ENCODE measurements around the gene PHOX2B.
"Not testable (repeated sequence)": the region's sequence is repeated elsewhere in the genome, so short reads cannot be mapped to it uniquely, and the experiment has no call there.

Gene PHOX2B

DNA sequence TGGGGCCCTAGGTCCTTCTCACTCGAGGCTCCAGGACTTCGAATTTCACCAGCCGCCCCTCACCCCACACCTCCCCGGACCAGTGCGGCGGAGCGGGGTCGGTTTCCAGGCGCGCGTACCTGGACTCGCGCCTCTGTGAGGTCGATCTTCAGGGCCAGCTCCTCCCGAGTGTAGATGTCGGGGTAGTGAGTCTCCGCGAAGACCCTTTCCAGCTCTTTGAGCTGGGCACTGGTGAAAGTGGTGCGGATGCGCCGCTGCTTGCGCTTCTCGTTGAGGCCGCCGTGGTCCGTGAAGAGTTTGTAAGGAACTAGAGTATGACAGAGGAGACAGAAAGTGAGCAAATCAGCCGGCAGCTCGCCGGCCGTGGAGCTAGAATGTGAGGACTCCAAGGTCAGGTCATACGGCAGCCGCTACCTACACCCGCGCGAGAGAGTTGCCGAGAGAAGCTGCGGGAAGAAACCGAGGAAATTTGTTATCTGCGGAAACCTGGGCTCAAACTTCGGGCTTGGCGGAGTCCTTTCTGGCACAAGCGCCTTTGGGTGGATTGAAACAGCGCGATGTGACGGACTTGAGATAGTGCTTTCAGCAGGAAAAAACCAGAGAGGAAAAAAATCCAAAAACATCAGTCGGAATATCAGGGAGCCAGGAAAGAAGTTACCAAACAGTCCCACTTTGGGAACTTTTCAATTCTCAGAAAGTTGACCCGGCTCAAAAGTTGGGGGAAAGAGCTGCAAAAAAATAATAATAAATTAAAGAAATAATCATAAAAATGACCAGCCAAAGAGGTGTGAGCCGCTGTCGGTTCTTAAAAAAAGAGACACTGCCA lies 1.1 kb downstream of the PHOX2B start:
- DNase-seq, result no peak

DNA sequence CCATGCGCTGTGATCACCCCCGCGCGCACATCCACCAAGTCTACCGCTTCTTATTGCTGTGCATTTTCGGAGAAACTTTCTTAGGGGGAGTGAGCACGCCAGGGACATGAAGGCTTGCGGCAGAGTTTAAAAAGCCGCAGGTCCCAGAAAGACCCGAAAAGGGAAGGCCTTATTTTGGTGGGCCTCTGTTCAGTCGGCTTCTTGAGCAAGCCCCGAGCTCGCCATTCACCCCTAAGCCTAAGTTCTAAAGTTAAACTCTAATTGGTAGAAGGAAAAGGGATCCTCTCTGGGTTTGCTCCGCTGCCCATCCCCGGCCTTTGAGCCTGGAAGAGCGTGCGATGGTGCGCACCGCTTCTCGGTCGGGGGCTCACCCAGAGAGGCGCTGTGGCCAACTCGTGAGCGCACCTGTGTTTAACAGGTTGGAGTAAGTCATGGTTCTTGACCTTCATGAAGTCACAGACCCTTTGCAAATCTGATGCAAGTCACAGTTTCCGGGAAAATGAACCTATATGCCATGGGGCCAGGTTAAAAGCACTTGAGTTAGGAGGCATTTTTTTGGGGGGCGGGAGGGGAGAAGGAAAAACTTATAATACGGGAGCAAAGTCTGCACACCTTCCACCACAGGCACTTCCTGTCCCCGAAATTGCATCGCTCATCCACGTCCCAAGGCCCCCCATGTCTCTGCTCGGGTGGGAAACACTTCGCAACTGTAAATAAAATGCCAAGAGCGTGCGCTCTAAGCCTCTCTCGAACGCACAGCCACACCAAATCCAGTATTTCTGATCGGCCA lies 1.9 kb downstream of the PHOX2B start:
- DNase-seq, result no peak

DNA sequence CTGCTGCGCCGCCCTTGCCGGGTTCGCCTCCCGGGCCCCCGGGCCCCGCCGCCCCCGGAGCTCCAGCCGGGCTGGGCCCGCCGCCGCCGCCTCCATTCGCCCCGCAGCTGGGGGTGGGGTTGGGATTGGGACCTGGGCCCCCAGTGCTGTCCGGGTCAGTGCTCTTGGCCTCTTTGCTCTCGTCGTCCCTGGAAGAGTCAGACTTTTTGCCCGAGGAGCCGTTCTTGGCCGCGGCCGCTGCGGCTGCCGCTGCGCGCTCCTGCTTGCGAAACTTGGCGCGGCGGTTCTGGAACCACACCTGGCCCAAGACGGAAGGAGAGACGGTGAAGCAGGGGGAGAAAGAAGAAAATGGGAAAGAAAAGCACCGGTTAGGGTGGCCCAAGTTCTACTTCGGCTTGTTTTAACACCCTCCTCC lies 2.5 kb downstream of the PHOX2B start:
- no peak for DNase-seq

DNA sequence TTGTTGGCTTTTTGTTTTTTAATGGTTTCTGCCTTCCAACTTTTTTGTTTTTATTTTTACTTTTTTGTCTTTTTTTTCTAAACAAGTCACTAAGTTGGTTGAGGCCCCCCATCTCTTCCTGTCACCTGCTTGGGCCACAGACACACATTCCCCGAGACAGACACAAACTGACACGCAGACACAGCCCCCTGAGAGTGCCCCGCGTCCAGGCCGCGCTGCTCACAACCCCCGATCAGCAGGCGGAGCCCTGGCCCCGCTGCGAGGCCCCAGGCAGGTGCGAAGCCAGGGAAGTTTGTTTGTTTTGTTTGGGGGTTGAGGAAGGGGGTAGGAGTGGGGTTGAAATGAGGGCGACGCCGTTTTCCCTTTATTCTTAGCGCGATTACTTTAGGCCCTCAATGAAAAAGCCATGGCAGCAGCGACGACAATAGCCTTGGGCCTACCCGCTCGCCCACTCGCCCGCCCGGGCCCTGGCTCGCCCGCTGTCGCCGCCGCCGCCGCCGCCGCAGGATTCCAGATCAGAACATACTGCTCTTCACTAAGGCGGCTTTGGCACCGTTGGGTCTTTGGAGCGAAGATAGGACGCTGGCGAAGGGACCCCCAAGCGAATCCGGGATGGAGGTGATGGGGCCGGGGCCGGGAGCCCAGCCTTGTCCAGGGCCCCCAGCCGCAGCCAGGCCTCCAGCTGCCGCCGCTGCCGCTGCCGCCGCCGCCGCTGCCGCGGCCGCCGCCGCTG lies 3.1 kb downstream of the PHOX2B start:
- DNase-seq, result no peak

DNA sequence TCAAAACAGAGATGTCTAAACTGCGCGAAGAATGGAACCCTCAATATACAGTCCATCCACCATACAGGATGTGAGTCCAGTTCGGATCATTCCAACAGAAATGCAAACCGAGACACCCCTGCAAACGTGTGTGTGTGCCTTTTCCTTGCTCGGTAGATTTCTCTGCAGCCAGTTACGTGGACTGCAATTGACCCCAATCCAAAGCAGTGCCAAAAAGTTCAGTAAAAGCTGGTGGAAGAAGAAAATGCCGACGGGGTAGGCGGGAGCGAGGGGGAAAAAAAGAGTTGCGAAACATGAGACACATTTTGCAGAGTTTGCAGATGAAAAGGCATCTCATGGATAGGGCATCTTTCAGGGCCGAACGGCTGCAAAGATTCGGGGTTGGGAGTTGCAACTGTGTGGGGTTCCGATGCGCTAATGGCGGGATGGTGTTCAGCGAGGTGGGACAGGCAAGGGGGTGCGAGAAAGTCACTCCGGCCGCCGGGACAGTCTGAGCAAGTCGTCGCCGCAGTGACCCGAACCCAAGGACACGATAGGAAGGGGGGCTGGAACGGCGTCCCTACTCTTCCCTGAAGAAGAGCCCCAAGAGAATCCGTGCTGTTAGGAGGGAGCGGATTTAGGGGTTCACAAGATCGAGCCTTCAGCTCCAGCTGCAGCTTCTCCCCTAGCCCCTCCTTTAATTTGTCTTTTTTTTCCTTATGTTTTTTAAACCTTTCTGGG lies 3.8 kb downstream of the PHOX2B start:
- no peak for DNase-seq

DNA sequence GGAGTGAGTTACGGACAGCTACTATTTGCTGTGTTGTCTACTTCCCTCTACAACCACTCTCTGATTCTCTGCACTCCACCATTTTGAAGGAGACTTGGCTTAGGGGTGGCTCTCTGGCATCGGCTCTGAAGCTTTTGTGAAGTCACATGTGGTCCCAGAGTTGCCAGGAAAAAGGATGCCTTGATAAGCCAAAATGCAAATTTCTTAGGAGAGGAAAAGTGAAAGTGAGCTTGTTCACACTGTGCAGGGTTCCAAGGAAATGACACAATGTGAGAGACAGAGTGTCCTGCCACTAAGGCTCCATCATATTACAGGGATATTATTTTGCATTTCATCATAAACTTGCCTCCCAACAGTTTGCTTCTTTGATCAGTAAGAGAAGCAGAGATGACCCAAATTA lies 7.2 kb downstream of the PHOX2B start:
- no peak for DNase-seq

DNA sequence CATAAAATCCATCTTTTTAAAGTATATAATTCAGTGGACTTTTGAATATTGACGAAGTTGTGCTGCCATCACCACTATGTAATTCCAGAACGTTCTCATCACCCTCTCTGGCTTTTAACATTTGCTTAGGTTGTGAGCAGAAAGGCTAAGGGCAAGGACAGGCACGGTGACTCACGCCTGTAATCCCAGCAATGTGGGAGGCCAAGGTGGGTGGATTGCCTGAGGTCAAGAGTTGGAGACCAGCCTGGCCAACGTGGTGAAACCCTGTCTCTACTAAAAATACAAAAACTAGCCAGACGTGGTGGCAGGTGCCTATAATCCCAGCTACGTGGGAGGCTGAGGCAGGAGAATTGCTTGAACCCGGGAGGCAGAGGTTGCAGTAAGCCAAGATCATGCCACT lies 11.0 kb downstream of the PHOX2B start:
- not testable (repeated sequence) for DNase-seq

DNA sequence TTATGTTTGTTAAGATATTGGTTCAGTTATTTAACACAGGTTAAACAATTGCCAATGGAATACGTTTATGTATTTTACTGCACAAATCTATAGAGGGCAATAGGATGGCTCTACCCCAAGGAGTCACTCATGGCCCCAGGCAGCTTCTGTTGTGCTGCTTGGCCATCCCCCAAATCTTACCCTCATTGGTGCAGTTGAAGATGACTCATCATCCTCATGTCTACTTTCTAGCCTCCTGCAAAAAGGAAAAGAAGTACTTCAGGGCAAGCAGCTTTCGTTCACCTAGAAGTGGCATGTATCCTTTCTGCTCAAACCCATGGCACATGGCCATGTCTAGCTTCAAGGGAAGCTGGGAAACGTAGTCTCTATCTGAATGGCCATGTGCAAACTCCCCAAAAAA lies 14.2 kb downstream of the PHOX2B start:
- no peak for DNase-seq

DNA sequence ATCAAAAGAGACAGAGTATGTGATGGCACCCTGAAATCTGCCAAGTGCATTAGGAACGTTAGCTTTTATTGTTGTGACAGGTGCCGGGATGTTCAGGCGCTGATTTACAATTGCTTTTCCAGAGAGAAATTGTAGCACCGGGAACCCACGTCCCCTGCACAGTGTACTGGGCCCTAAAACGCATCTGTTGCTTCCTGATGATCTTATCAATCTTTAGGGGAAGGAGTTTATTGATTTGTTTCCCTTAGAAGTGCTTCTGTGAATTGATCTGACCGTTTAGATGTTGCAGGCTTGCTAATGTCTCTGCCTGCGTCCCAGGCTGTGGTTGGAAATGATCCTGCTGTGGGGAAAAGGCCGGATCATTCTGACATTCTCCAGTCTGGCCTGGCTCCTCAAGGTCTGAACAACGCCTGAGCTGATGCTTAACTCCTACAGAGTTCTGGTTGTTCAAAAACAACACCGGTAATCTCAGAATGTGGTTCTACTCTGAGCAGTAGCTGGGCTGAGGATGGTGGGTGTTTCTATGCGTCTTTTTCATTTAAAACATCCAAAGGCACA lies 16.9 kb downstream of the PHOX2B start:
- no peak for DNase-seq

DNA sequence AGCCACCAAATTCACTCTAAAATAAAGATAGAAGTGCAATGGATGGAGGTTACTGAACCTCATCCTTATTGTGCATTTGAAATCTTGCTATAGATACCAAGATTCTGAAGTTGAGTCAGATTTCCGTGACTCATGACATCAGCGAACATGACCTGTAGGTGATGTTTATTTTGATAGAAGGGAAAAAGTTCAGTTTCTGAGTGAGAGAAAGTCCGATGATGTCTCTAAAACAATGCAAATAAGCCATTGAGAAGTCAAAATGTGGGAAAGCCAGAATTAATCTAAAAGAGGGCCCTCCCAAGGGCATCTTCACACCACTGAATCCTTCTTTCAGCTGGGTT lies 20.0 kb downstream of the PHOX2B start:
- no peak for DNase-seq

DNA sequence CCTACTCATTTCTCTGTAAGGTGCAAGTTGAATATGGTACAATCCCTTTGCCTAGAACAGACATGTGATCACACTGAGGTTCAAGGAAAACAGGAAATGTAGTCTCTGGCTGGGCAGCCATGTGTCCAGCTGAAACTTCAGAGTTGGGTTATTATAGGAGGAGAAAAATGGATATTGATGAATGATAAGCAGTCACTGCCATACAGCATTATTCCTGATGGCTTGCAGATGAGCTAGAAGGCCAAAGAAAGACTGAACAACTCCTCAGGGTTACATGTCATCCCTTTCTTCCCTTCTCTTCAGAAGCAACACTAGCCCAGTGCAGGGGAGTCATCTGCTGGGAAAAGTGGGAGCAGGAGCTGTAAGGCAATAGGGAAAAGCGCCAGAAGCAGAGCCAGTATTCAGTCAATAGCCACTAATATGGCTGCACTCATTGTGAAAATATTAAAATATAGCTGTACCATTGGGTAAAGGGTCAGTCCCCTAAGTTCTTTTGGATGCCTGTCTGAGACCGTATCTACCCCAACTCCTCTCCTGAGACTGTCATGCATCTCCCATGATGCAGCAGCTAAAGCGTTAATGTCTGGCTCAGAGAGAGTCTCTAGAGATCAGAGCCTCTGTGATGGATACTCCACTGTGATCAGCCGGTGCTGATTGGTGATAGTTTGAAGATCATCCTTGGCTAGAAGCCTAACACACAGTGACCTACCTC lies 20.5 kb downstream of the PHOX2B start:
- no peak for DNase-seq

DNA sequence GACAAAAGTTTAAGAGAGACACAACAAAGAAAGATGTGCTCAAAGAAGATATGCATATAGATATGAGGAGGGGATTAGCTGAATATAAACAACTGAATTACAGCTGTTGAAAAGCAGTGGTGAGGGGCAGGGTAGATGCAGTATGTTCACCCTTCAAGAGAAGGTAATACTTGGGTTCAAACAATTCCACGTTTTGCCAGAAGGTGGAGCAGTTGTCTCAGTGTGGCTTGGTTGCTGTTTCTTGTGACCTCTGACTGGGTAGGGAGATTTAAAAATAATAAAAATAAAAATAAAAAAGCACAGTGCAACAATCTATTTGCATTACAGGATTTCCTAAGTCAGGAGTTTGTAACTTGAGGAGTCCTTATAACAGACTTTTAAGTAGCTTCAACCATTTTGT lies 23.3 kb downstream of the PHOX2B start:
- no peak for DNase-seq

DNA sequence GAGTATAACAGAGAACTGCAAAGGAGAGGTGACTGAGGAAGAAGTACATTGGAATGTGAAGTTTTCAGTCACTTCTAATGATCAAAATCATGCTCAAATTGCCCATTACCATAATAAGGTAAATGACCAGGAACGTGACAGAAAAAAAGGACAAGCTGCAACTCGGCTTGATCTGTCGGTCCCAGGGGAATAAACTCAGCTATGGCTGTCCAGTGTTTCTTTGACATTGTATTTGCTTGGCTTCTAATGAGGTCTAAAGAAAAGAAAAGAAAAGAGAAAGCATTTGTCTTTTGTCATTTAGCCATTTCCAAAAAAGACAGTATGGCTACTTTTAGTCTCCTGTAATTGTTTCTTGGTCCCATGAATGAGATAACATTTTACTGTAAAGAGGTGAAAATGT lies 25.2 kb downstream of the PHOX2B start:
- no peak for DNase-seq

DNA sequence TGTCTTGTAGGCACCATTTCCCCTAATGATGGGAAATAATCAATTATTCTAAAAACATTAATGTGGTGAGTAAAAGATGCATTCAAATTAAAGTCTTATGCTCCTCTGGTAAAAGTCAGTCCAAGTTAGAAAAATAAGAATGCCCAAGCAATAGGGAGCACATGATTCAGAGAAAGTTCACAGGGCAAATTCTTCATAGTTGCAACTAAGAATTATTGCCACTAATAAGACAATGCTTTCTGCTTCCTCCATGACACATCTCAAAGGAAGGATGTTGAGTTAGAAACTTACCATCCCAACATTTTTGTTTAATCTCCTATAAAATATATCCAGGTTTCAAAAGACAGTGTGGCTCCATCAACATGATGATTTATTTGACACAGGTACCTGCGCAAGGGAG lies 26.3 kb downstream of the PHOX2B start:
- DNase-seq, result no peak

DNA sequence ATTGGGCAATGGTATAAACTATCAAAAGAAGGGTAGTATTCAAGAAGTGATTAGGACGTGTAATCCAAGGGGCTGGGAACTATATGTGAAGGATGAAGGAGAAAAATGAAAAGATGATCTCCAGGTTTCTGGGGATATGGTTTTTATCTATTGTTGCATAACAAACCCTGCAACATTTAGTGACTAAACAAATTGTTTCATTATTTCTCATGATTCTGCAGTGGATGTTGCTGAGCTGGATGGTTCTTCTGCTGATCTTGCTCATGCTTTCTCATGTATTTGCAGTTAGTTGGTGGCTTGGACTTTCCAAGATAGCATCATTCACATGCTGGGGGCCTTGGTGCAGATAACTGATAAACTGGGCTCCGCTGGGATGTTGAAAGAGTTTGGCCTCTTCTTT lies 29.1 kb downstream of the PHOX2B start:
- no peak for DNase-seq

DNA sequence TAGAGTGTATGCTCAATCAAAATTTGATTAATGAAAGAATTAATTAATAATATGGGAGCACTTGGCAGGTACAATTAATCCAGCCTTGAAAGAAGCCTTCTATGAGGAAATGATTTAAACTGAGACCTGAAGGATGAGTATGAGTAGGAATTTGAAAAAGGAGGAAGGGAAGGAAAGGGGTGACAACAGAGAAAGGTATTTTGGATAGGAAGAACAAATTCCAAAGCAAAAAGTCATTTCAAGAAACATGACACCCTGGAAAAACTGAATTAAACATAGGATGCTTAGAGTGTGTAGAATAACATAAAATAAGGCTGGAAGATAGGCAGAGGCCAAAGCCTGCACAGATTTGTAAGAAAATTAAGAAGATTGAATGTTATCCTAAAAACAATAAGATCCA lies 29.6 kb downstream of the PHOX2B start:
- DNase-seq, result no peak

DNA sequence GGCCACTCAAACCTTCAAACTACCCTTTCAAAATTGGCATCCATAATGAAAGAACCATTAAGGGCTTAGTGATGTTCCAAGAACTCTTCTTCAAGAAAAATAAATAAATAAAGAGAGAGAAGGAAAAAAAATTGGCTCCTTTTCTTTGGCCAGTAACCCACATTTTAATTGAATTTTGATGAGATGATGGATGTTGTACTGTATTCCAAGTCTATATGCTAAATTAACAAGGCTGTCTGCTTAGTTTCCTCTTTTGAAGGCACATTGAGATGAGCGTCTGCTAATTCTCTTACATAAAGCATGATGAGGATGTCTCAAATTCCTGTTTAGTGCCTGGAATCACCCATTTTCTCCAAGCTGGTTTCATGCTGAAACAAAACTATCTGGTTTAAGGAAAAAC lies 33.4 kb downstream of the PHOX2B start:
- no peak for DNase-seq

DNA sequence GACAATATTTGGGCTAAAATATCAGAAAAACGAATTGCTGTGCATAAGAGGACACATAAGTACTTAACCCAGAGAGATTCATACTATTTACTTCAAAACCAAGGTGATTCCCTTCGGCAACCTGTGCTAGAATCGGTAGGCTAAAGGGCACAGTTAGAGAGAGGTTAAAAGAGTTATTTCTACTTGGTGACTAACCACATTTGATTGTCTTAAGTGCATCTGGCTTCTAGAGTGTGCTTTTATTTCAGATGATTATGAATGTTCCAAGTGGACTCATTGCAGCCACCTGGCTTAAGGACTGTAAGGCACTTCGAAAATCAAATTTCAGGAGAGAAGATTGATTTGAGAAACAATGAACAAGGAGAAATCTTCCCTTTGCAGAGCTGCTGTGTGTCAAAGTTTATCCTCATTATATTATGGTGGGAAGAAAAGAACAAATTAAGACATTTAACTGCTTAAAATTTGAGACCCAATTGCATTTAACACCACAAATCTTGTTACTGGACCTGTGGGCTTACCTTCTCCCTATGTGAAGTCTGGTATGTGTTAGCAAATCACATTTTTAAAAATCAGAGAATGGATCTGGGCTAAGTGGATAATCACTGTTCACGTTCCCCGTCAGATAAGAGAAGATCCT lies 34.0 kb downstream of the PHOX2B start:
- DNase-seq, result no peak

DNA sequence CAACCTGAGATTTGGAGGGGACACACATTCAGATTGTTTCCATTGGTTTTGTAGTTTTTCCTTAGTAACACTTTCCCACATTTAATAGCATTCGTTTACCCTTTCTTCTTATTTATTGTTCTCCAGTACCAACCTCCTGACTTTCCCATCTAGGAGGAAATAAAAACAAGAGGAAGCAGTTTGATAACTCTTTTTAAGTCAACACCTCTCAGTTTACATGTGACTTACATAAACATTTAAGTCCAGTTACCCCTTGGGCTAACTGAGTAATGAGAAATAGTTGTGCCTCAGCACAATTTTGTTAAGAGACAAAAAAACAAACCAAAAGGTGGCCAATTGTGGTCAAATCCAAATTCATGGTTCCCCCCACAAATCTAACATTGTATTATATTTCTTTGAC lies 34.8 kb downstream of the PHOX2B start:
- no peak for DNase-seq

DNA sequence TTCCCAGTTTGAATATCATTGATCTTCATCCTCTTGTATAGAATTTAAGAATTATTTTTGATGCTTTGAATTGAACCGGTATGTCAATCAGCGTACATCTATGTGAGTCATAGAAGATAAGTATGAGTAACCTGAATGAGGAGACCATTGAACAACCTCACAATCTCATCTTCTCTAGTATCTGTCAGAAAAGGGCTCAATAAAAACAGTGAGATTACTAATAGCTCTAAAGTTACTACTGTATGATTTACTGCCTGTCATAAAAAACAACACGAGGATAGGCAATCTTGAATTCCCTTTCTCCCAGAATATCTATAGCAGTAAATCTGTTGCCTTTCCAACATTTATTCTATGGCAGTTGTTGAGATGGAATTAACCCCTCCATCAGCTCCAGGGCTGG lies 36.1 kb downstream of the PHOX2B start:
- DNase-seq, result no peak

DNA sequence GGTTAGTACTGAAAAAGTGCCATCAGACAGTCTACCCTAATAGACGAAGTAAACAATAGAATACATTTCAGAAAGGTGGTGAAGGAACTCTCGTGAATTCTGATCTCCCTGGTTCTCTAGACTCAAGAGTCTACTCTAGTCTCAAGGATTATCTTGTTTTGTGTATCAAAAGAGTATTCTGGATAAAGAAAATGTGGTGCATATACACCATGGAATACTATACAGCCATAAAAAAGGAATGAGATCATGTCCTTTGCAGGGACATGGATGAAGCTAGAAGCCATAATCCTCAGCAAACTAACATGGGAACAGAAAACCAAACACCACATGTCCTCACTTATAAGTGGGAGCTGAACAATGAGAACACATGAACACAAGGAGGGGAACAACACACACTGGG lies 36.9 kb downstream of the PHOX2B start:
- not testable (repeated sequence) for DNase-seq
